IMR-90 (cell line): ENCODE measurements around the gene TGFBI. TPM values are rescaled to one million over a fixed set of nuclear protein-coding genes. Genes with fewer than 3 reads are reported as not detected.

Experiments used
- ATAC-seq: fragments of 200-7000 bp; cut with Tn5 transposase; 2 replicates; pipeline ENCODE4 v1.9.1; 2020; ENCODE audit warnings: low read depth, mild to moderate bottlenecking, moderate library complexity
- BruUV-seq: library from RNA; stranded (reverse); fragments of 400-500 nt; replicated peaks from 2 replicates; lab custom pipeline; 2021; lab: Mats Ljungman, UMichigan
- CTCF ChIA-PET: fragments of 300-600 bp; formaldehyde crosslinking; extraction: SDS; loops from one replicate; lab custom pipeline; 2021; ENCODE audit warnings: antibody characterized with exemption; lab: Yijun Ruan, JAX
- POLR2A ChIA-PET: fragments of 300-600 bp; sonication (Branson Sonifier 250); formaldehyde crosslinking; loops from one replicate; lab custom pipeline; 2022; ENCODE audit warnings: antibody characterized with exemption; ENCODE audit not compliant: unreplicated experiment; lab: Charles Lee
- DNase-seq: peaks from one replicate; pipeline ENCODE4 v3.0.0; 2013
- H2AFZ ChIP-seq: replicated peaks from 2 replicates; pipeline ENCODE3; 2013; ENCODE audit warnings: low read length, mild to moderate bottlenecking; ENCODE audit not compliant: poor library complexity
- H2AK5ac ChIP-seq: 2 replicates; pipeline ENCODE4 v1.6.1; 2013; ENCODE audit warnings: low read depth, low read length, inconsistent platforms
- H2AK9ac ChIP-seq: replicated peaks from 2 replicates; pipeline ENCODE3; 2013; ENCODE audit warnings: mild to moderate bottlenecking, low read depth, low read length, moderate library complexity; ENCODE audit not compliant: poor library complexity
- H2BK120ac ChIP-seq: 2 replicates; pipeline ENCODE4 v1.6.1; 2013; ENCODE audit warnings: low read depth, low read length, inconsistent platforms
- H2BK15ac ChIP-seq: 3 replicates; pipeline ENCODE4 v1.6.1; 2013; ENCODE audit warnings: low read depth, low read length, inconsistent platforms
- H2BK20ac ChIP-seq: 2 replicates; pipeline ENCODE4 v1.6.1; 2013; ENCODE audit warnings: low read depth, mild to moderate bottlenecking, inconsistent platforms, low read length, moderate library complexity
- H2BK5ac ChIP-seq: 2 replicates; pipeline ENCODE4 v1.6.1; 2013; ENCODE audit warnings: mild to moderate bottlenecking, low read depth, low read length, inconsistent platforms; ENCODE audit not compliant: poor library complexity, severe bottlenecking
- H3K14ac ChIP-seq: replicated peaks from 2 replicates; pipeline ENCODE4 v1.6.1; 2013; ENCODE audit warnings: low read depth, low read length, inconsistent platforms
- H3K18ac ChIP-seq: 2 replicates; pipeline ENCODE4 v1.6.1; 2013; ENCODE audit warnings: low read depth, low read length, control low read depth
- H3K23ac ChIP-seq: 2 replicates; pipeline ENCODE4 v1.6.1; 2013; ENCODE audit warnings: low read depth, low read length, inconsistent platforms
- H3K27ac ChIP-seq: 2 replicates; pipeline ENCODE4 v1.5.1; 2013; ENCODE audit warnings: mild to moderate bottlenecking, control low read depth, low read length; ENCODE audit not compliant: insufficient read depth
- H3K27me3 ChIP-seq: 2 replicates; pipeline ENCODE4 v1.6.1; 2013; ENCODE audit warnings: low read length; ENCODE audit not compliant: control insufficient read depth, insufficient read depth
- H3K36me3 ChIP-seq: 2 replicates; pipeline ENCODE4 v1.6.1; 2013; ENCODE audit warnings: low read length, mixed read lengths; ENCODE audit not compliant: control insufficient read depth, insufficient read depth
- H3K4ac ChIP-seq: 2 replicates; pipeline ENCODE4 v1.6.1; 2013; ENCODE audit warnings: low read depth, low read length, inconsistent platforms
- H3K4me1 ChIP-seq: 2 replicates; pipeline ENCODE4 v1.6.1; 2013; ENCODE audit warnings: low read length, mixed read lengths; ENCODE audit not compliant: control insufficient read depth, insufficient read depth
- H3K4me2 ChIP-seq: 2 replicates; pipeline ENCODE4 v1.6.1; 2013; ENCODE audit warnings: low read depth, mild to moderate bottlenecking, control low read depth, low read length, moderate library complexity
- H3K4me3 ChIP-seq: 2 replicates; pipeline ENCODE4 v1.5.1; 2013; ENCODE audit warnings: low read depth, mild to moderate bottlenecking, control low read depth, low read length, moderate library complexity; ENCODE audit not compliant: insufficient read depth
- H3K56ac ChIP-seq: 2 replicates; pipeline ENCODE4 v1.6.1; 2013; ENCODE audit warnings: low read length, inconsistent platforms; ENCODE audit not compliant: insufficient read depth; ENCODE audit errors: extremely low read depth
- H3K79me1 ChIP-seq, 2 experiments: 2 replicates each; pipeline ENCODE4 v1.6.1; 2013; ENCODE audit warnings: low read length in 2 of 2, inconsistent platforms in 1 of 2, low read depth in 1 of 2
- H3K9ac ChIP-seq: 2 replicates; pipeline ENCODE4 v1.6.1; 2013; ENCODE audit warnings: low read depth, low read length, control low read depth
- H3K9me1 ChIP-seq: 2 replicates; pipeline ENCODE4 v1.6.1; 2013; ENCODE audit warnings: low read length, inconsistent platforms; ENCODE audit not compliant: insufficient read depth
- H3K9me3 ChIP-seq: 2 replicates; pipeline ENCODE4 v1.6.1; 2013; ENCODE audit warnings: low read length; ENCODE audit not compliant: control insufficient read depth, insufficient read depth
- H4K20me1 ChIP-seq: 2 replicates; pipeline ENCODE4 v1.6.1; 2013; ENCODE audit warnings: low read length, inconsistent platforms; ENCODE audit not compliant: insufficient read depth
- H4K5ac ChIP-seq: 2 replicates; pipeline ENCODE4 v1.6.1; 2013; ENCODE audit warnings: mild to moderate bottlenecking, low read depth, low read length, control low read depth
- H4K8ac ChIP-seq, 2 experiments: 2 replicates each; pipeline ENCODE4 v1.6.1; 2013; ENCODE audit warnings: low read depth in 2 of 2, low read length in 2 of 2, control low read depth in 1 of 2, inconsistent platforms in 1 of 2
- H4K91ac ChIP-seq: 2 replicates; pipeline ENCODE4 v1.6.1; 2013; ENCODE audit warnings: low read depth, low read length, inconsistent platforms; ENCODE audit not compliant: insufficient read depth
- BHLHE40 ChIP-seq: fragments of 150-350 bp; IDR thresholded peaks from 2 replicates; pipeline ENCODE4 v1.6.1; 2016; ENCODE audit warnings: mild to moderate bottlenecking, low read depth, low read length
- CEBPB ChIP-seq: IDR thresholded peaks from 2 replicates; pipeline ENCODE4 v1.6.1; 2012; ENCODE audit warnings: low read depth, low read length, improper control_type of control experiment
- CHD1 ChIP-seq: IDR thresholded peaks from 2 replicates; pipeline ENCODE4 v1.6.1; 2012; ENCODE audit warnings: low read depth, low read length, improper control_type of control experiment
- FOS ChIP-seq: fragments of 150-350 bp; IDR thresholded peaks from 2 replicates; pipeline ENCODE4 v1.6.1; 2016; ENCODE audit warnings: low read depth, low read length
- MAFK ChIP-seq: IDR thresholded peaks from 2 replicates; pipeline ENCODE4 v1.6.1; 2012; ENCODE audit warnings: low read depth, low read length, improper control_type of control experiment
- MAZ ChIP-seq: IDR thresholded peaks from 2 replicates; pipeline ENCODE4 v1.6.1; 2012; ENCODE audit warnings: low read depth, mild to moderate bottlenecking, low read length, improper control_type of control experiment, moderate library complexity, borderline replicate concordance
- MXI1 ChIP-seq: IDR thresholded peaks from 2 replicates; pipeline ENCODE4 v1.6.1; 2012; ENCODE audit warnings: low read depth, mild to moderate bottlenecking, low read length, moderate library complexity, borderline replicate concordance
- NFE2L2 ChIP-seq: fragments of 150-350 bp; IDR thresholded peaks from 2 replicates; pipeline ENCODE4 v1.6.1; 2016; ENCODE audit warnings: low read depth, mild to moderate bottlenecking, low read length
- POLR2A ChIP-seq: IDR thresholded peaks from 2 replicates; pipeline ENCODE4 v1.6.1; 2012; ENCODE audit warnings: mild to moderate bottlenecking, low read depth, low read length
- RAD21 ChIP-seq: IDR thresholded peaks from 2 replicates; pipeline ENCODE4 v1.6.1; 2012; ENCODE audit warnings: low read length, improper control_type of control experiment
- RCOR1 ChIP-seq: IDR thresholded peaks from 2 replicates; pipeline ENCODE4 v1.6.1; 2012; ENCODE audit warnings: mild to moderate bottlenecking, low read length, improper control_type of control experiment; ENCODE audit not compliant: insufficient replicate concordance
- RFX5 ChIP-seq: IDR thresholded peaks from 2 replicates; pipeline ENCODE4 v1.8.0; 2012; ENCODE audit warnings: low read depth, mild to moderate bottlenecking, low read length, moderate library complexity
- SMC3 ChIP-seq: fragments of 150-350 bp; IDR thresholded peaks from 2 replicates; pipeline ENCODE4 v1.6.1; 2016; ENCODE audit warnings: low read depth, mild to moderate bottlenecking, antibody characterized with exemption, low read length, moderate library complexity
- WGBS, 2 experiments: methylation state at CpG; one replicate each; pipeline versions ENCODE4 v1.1.5 to v1.1.7; 2013; ENCODE audit warnings: missing lambda C conversion rate in 2 of 2; ENCODE audit not compliant: insufficient read length in 1 of 2; ENCODE audit errors: extremely low coverage in 2 of 2; 5-methylcytosine and 5-hydroxymethylcytosine counted together
- dilution Hi-C: fragments of 300-500 bp; cut with HindIII; formaldehyde crosslinking; loops from one replicate; pipeline ENCODE4 v1.14.3; 2018; ENCODE audit warnings: low sequenced_read_pairs; ENCODE audit not compliant: unreplicated experiment
- in situ Hi-C: fragments of 300-500 bp; cut with MboI; formaldehyde crosslinking; loops from 3 replicates; pipeline ENCODE4 v1.14.3; 2019; ENCODE audit warnings: low sequenced_read_pairs, inconsistent platforms, mixed read lengths
- intact Hi-C: fragments of 100-400 bp; cut with micrococcal nuclease; formaldehyde crosslinking; loops from 2 replicates; pipeline ENCODE4 v1.10.0; 2022
- polyA plus RNA-seq, 3 experiments: library from polyadenylated mRNA; depleted of rRNA; stranded (reverse); fragments of >200 nt; gene quantifications; 2 replicates each; pipeline ENCODE4 v1.2.3, GENCODE V29; 2012; ENCODE audit warnings: low replicate concordance in 1 of 3
- total RNA-seq: library from RNA; depleted of rRNA; stranded (reverse); fragments of >200 nt; gene quantifications from 2 replicates; pipeline ENCODE4 v1.2.3, GENCODE V29; 2012
- TF ChIP-seq, protein P1 (sequence below): fragments of 150-350 bp; IDR thresholded peaks from 2 replicates; pipeline ENCODE4 v1.6.1; 2016; ENCODE audit warnings: low read depth, mild to moderate bottlenecking, low read length, moderate library complexity, borderline replicate concordance
- TF ChIP-seq, protein P2 (sequence below): fragments of 150-350 bp; IDR thresholded peaks from 2 replicates; pipeline ENCODE4 v1.6.1; 2017; ENCODE audit warnings: mild to moderate bottlenecking, antibody characterized with exemption, low read length, low read depth
- TF ChIP-seq, protein P3 (sequence below): conservative IDR thresholded peaks from 2 replicates; pipeline ENCODE4 v1.5.1; 2012; ENCODE audit warnings: mild to moderate bottlenecking, low read depth, low read length, improper control_type of control experiment

TGFBI gene
- total and polyA plus RNA-seq, 2 of the 4 experiments (the other 2 are of a cell fraction): 618 to 1,551 TPM

DNA sequence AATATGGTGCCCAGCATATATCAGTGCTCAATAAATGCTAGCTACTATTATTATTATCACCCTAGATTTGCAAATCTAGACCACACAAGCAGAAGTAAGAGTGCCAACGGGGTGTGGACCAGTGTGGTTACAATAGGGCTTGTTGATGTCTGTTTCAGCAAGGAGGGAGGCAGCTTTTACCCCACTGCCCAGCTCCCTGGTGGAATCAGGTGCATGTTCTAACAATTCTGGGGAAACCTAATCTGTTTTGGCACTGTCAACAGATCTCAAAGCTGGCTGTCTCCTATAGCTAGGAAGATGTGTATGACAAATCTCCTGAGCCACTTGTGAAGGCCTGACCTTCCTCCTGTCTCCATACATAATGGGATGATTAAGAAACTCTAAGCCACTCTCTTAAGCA is 5.7 kb downstream of the TGFBI start:
- no peak overlapping the region for H4K5ac ChIP-seq
- H3K4me1 ChIP-seq: peaks cover 21% of the 10 kb centered on the region
- H4K91ac ChIP-seq: no peak overlapping the region
- no peak overlapping the region for H2AK9ac ChIP-seq
- no peak overlapping the region for H2AK5ac ChIP-seq
- CTCF ChIA-PET: no interaction called here
- peaks cover 26% of the 10 kb centered on the region for H3K9me1 ChIP-seq
- POLR2A ChIA-PET: no interaction called here
- H4K8ac ChIP-seq: no peak overlapping the region; a peak in 1 of 4 replicates
- H2BK20ac ChIP-seq: no peak overlapping the region
- no peak overlapping the region for H2BK15ac ChIP-seq
- in situ Hi-C loops: no loop called here
- DNase-seq (no peak), ATAC-seq (no peak)
- H3K79me1 ChIP-seq: peaks cover 38 to 90% of the 10 kb centered on the region in 2 experiments
- intact Hi-C loops: no loop called here
- peaks cover 47% of the 10 kb centered on the region for H4K20me1 ChIP-seq
- H2AFZ ChIP-seq: no peak overlapping the region
- no peak overlapping the region for H3K23ac ChIP-seq
- no CpG with 5 or more reads among the region's 1 CpG for WGBS, 2 experiments
- H2BK120ac ChIP-seq: no peak overlapping the region
- no peak overlapping the region for H3K4me3 ChIP-seq
- no peak overlapping the region for H3K27ac ChIP-seq
- H3K18ac ChIP-seq: no peak overlapping the region
- H2BK5ac ChIP-seq: no peak overlapping the region
- H3K9me3 ChIP-seq: peaks cover 12% of the 10 kb centered on the region
- dilution Hi-C loops: no loop called here
- no peak overlapping the region for H3K4me2 ChIP-seq
- no peak overlapping the region for H3K14ac ChIP-seq
- peaks cover 86% of the 10 kb centered on the region for H3K36me3 ChIP-seq
- no peak overlapping the region for H3K4ac ChIP-seq
- TF ChIP-seq SMC3 (no peak), RCOR1 (no peak), RFX5 (no peak), BHLHE40 (no peak), FOS (no peak), POLR2A (no peak; the same call in 1 of the 2 replicates), NFE2L2 (no peak), CEBPB (no peak), CHD1 (no peak), MAZ (no peak), RAD21 (no peak), MAFK (no peak), MXI1 (no peak)
- TF ChIP-seq, protein P1, sequence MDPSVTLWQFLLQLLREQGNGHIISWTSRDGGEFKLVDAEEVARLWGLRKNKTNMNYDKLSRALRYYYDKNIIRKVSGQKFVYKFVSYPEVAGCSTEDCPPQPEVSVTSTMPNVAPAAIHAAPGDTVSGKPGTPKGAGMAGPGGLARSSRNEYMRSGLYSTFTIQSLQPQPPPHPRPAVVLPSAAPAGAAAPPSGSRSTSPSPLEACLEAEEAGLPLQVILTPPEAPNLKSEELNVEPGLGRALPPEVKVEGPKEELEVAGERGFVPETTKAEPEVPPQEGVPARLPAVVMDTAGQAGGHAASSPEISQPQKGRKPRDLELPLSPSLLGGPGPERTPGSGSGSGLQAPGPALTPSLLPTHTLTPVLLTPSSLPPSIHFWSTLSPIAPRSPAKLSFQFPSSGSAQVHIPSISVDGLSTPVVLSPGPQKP: no peak
- TF ChIP-seq, protein P2, sequence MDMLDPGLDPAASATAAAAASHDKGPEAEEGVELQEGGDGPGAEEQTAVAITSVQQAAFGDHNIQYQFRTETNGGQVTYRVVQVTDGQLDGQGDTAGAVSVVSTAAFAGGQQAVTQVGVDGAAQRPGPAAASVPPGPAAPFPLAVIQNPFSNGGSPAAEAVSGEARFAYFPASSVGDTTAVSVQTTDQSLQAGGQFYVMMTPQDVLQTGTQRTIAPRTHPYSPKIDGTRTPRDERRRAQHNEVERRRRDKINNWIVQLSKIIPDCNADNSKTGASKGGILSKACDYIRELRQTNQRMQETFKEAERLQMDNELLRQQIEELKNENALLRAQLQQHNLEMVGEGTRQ: no peak
- TF ChIP-seq, protein P3, sequence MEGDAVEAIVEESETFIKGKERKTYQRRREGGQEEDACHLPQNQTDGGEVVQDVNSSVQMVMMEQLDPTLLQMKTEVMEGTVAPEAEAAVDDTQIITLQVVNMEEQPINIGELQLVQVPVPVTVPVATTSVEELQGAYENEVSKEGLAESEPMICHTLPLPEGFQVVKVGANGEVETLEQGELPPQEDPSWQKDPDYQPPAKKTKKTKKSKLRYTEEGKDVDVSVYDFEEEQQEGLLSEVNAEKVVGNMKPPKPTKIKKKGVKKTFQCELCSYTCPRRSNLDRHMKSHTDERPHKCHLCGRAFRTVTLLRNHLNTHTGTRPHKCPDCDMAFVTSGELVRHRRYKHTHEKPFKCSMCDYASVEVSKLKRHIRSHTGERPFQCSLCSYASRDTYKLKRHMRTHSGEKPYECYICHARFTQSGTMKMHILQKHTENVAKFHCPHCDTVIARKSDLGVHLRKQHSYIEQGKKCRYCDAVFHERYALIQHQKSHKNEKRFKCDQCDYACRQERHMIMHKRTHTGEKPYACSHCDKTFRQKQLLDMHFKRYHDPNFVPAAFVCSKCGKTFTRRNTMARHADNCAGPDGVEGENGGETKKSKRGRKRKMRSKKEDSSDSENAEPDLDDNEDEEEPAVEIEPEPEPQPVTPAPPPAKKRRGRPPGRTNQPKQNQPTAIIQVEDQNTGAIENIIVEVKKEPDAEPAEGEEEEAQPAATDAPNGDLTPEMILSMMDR: no peak
- no TSS peak for BruUV-seq
- H3K56ac ChIP-seq: no peak overlapping the region
- no peaks in the 10 kb centered on the region for H3K27me3 ChIP-seq
- H3K9ac ChIP-seq: no peak overlapping the region
